Stimulated activated naive CD8-positive, alpha-beta T cell treated with anti-CD3 and anti-CD28 coated beads, Interleukin-15, amount 100 ng/mL, for 72 hours (primary cell): Measurements from ENCODE around the gene CCDC167.

Experiments used
- ATAC-seq: fragments of 150-1000 bp; cut with Tn5 transposase; 2 replicates; pipeline ENCODE4 v1.10.0; 2021; ENCODE audit warnings: mild to moderate bottlenecking, moderate library complexity
- DNase-seq, 2 donors: peaks; one replicate each; pipeline ENCODE4 v3.0.0; 2021 to 2022
- H3K27ac Mint-ChIP-seq, 2 donors: one replicate each; pipeline ENCODE4 v1.8.0; 2022; ENCODE audit warnings: mild to moderate bottlenecking in 2 of 2, mixed read lengths in 2 of 2, moderate library complexity in 2 of 2
- H3K27me3 Mint-ChIP-seq: one replicate; pipeline ENCODE4 v1.8.0; 2022; ENCODE audit warnings: mixed read lengths
- H3K4me1 Mint-ChIP-seq: one replicate; pipeline ENCODE4 v1.8.0; 2022; ENCODE audit warnings: mild to moderate bottlenecking, mixed read lengths
- H3K4me3 Mint-ChIP-seq, 2 donors: one replicate each; pipeline ENCODE4 v1.8.0; 2022; ENCODE audit warnings: mild to moderate bottlenecking in 2 of 2, mixed read lengths in 2 of 2, moderate library complexity in 1 of 2
- H3K9me3 Mint-ChIP-seq, 2 donors: one replicate each; pipeline ENCODE4 v1.8.0; 2022; ENCODE audit warnings: mixed read lengths in 2 of 2

Gene CCDC167

GRCh38 chr6:37519461-37519860, 19.8 kb upstream of the CCDC167 start:
- peak overlapping the region in 1 of 2 donors; percentile 93 for H3K4me3 Mint-ChIP-seq
- H3K4me1 Mint-ChIP-seq, result peaks cover 92% of the 10 kb centered on the region
- H3K27ac Mint-ChIP-seq, result no peak overlapping the region
- DNase-seq (no peak), ATAC-seq (no peak)
- no peaks in the 10 kb centered on the region for H3K9me3 Mint-ChIP-seq
- H3K27me3 Mint-ChIP-seq, result no peaks in the 10 kb centered on the region

- Mint-ChIP-seq H3K27me3 (no peaks in the 10 kb centered on the region), H3K27ac (peak overlapping the region; percentile 77 to 89), H3K4me3 (peak overlapping the region; percentile 93), H3K9me3 (no peaks in the 10 kb centered on the region), H3K4me1 (peaks cover 95% of the 10 kb centered on the region)
- ATAC-seq, result no peak
- DNase-seq, result no peak
Measured at GRCh38 chr6:37518116-37518515, 18.4 kb upstream of the CCDC167 start.

- peaks cover 95% of the 10 kb centered on the region for H3K4me1 Mint-ChIP-seq
- H3K9me3 Mint-ChIP-seq, result no peaks in the 10 kb centered on the region
- ATAC-seq (peak; percentile 59), DNase-seq (peak; percentile 73 to 80)
- H3K27me3 Mint-ChIP-seq, result no peaks in the 10 kb centered on the region
- peak overlapping the region; percentile 93 for H3K4me3 Mint-ChIP-seq
- peak overlapping the region; percentile 99 for H3K27ac Mint-ChIP-seq
Measured at GRCh38 chr6:37517411-37517812, 17.7 kb upstream of the CCDC167 start.

GRCh38 chr6:37516920-37517405, 17.3 kb upstream of the CCDC167 start:
- DNase-seq (peak; percentile 59 to 63), ATAC-seq (peak; percentile 8)
- no peaks in the 10 kb centered on the region for H3K27me3 Mint-ChIP-seq
- H3K27ac Mint-ChIP-seq, result peak overlapping the region; percentile 99
- H3K9me3 Mint-ChIP-seq, result no peaks in the 10 kb centered on the region
- H3K4me3 Mint-ChIP-seq, result peak overlapping the region; percentile 93
- peaks cover 95% of the 10 kb centered on the region for H3K4me1 Mint-ChIP-seq

GRCh38 chr6:37516076-37516919, 16.6 kb upstream of the CCDC167 start:
- ATAC-seq (peak; percentile 91), DNase-seq (peak; percentile 86 to 96)
- H3K27ac Mint-ChIP-seq, result peak overlapping the region; percentile 99
- H3K4me1 Mint-ChIP-seq, result peaks cover 95% of the 10 kb centered on the region
- H3K27me3 Mint-ChIP-seq, result no peaks in the 10 kb centered on the region
- no peaks in the 10 kb centered on the region for H3K9me3 Mint-ChIP-seq
- peak overlapping the region; percentile 93 for H3K4me3 Mint-ChIP-seq

- Mint-ChIP-seq H3K27ac (peak overlapping the region; percentile 99), H3K4me1 (peaks cover 94% of the 10 kb centered on the region), H3K9me3 (no peaks in the 10 kb centered on the region), H3K4me3 (peak overlapping the region; percentile 93), H3K27me3 (no peaks in the 10 kb centered on the region)
- DNase-seq (peak in 1 of 2 donors; percentile 30), ATAC-seq (no peak)
Measured at GRCh38 chr6:37515712-37516075, 16.0 kb upstream of the CCDC167 start.

- peak overlapping the region; percentile 93 for H3K4me3 Mint-ChIP-seq
- H3K4me1 Mint-ChIP-seq, result peaks cover 88% of the 10 kb centered on the region
Measured at GRCh38 chr6:37514837-37515236, 15.1 kb upstream of the CCDC167 start.

GRCh38 chr6:37514321-37514771, 14.7 kb upstream of the CCDC167 start:
- peak overlapping the region; percentile 99 for H3K27ac Mint-ChIP-seq
- peaks cover 86% of the 10 kb centered on the region for H3K4me1 Mint-ChIP-seq
- peak overlapping the region; percentile 93 for H3K4me3 Mint-ChIP-seq
- no peaks in the 10 kb centered on the region for H3K27me3 Mint-ChIP-seq
- peak in 1 of 2 donors; percentile 55 for DNase-seq
- ATAC-seq, result peak; percentile 50
- peaks cover 0 to 5% of the 10 kb centered on the region in 2 donors for H3K9me3 Mint-ChIP-seq

More at GRCh38 chr6:37514837-37515236, 15.1 kb upstream of the CCDC167 start:
- Mint-ChIP-seq H3K9me3 (peaks cover 0 to 1% of the 10 kb centered on the region in 2 donors), H3K27ac (peak overlapping the region; percentile 99), H3K27me3 (no peaks in the 10 kb centered on the region)
- DNase-seq (no peak), ATAC-seq (no peak)

GRCh38 chr6:37513576-37513975, 13.9 kb upstream of the CCDC167 start:
- Mint-ChIP-seq H3K4me1 (peaks cover 80% of the 10 kb centered on the region), H3K9me3 (peaks cover 0 to 5% of the 10 kb centered on the region in 2 donors), H3K27ac (peak overlapping the region in 1 of 2 donors; percentile 49), H3K27me3 (no peaks in the 10 kb centered on the region), H3K4me3 (peak overlapping the region; percentile 8 to 63)
- DNase-seq (no peak), ATAC-seq (no peak)

- peak overlapping the region; percentile 8 to 63 for H3K4me3 Mint-ChIP-seq
- ATAC-seq, result no peak
- peak overlapping the region in 1 of 2 donors; percentile 84 for H3K27ac Mint-ChIP-seq
Measured at GRCh38 chr6:37513155-37513554, 13.5 kb upstream of the CCDC167 start.

GRCh38 chr6:37512400-37513011, 12.8 kb upstream of the CCDC167 start:
- DNase-seq, result no peak
- ATAC-seq, result no peak
- Mint-ChIP-seq H3K4me3 (no peak overlapping the region), H3K9me3 (peaks cover 0 to 9% of the 10 kb centered on the region in 2 donors), H3K27ac (peak overlapping the region in 1 of 2 donors; percentile 84), H3K4me1 (peaks cover 78% of the 10 kb centered on the region), H3K27me3 (no peaks in the 10 kb centered on the region)

More at GRCh38 chr6:37513155-37513554, 13.5 kb upstream of the CCDC167 start:
- DNase-seq, result no peak
- Mint-ChIP-seq H3K9me3 (peaks cover 0 to 9% of the 10 kb centered on the region in 2 donors), H3K27me3 (no peaks in the 10 kb centered on the region), H3K4me1 (peaks cover 80% of the 10 kb centered on the region)

- Mint-ChIP-seq H3K4me3 (no peak overlapping the region), H3K27ac (no peak overlapping the region), H3K9me3 (peaks cover 0 to 9% of the 10 kb centered on the region in 2 donors), H3K4me1 (peaks cover 72% of the 10 kb centered on the region), H3K27me3 (no peaks in the 10 kb centered on the region)
- DNase-seq (no peak), ATAC-seq (no peak)
Measured at GRCh38 chr6:37511910-37512399, 12.3 kb upstream of the CCDC167 start.

GRCh38 chr6:37511201-37511600, 11.5 kb upstream of the CCDC167 start:
- H3K27me3 Mint-ChIP-seq, result no peaks in the 10 kb centered on the region
- peaks cover 0 to 9% of the 10 kb centered on the region in 2 donors for H3K9me3 Mint-ChIP-seq
- H3K4me1 Mint-ChIP-seq, result peaks cover 65% of the 10 kb centered on the region
- DNase-seq (no peak), ATAC-seq (no peak)
- no peak overlapping the region for H3K27ac Mint-ChIP-seq
- H3K4me3 Mint-ChIP-seq, result no peak overlapping the region

- no peaks in the 10 kb centered on the region for H3K27me3 Mint-ChIP-seq
- peak overlapping the region; percentile 48 to 70 for H3K27ac Mint-ChIP-seq
- peaks cover 59% of the 10 kb centered on the region for H3K4me1 Mint-ChIP-seq
- peaks cover 0 to 9% of the 10 kb centered on the region in 2 donors for H3K9me3 Mint-ChIP-seq
- ATAC-seq (peak; percentile 70), DNase-seq (no peak)
- peak overlapping the region; percentile 41 to 61 for H3K4me3 Mint-ChIP-seq
Measured at GRCh38 chr6:37507690-37508421, 8.2 kb upstream of the CCDC167 start.

- Mint-ChIP-seq H3K4me1 (peaks cover 59% of the 10 kb centered on the region), H3K9me3 (peaks cover 0 to 9% of the 10 kb centered on the region in 2 donors), H3K27me3 (no peaks in the 10 kb centered on the region), H3K4me3 (no peak overlapping the region), H3K27ac (no peak overlapping the region)
- no peak for DNase-seq
- ATAC-seq, result no peak
Measured at GRCh38 chr6:37507077-37507476, 7.4 kb upstream of the CCDC167 start.
